GM19043 (cell line): ENCODE measurements around the gene SLC17A8.

ENCODE experiments used
- ATAC-seq: cut with Tn5 transposase; IDR thresholded peaks from one replicate; pipeline ENCODE4 v1.9.1; 2021; ENCODE audit warnings: low read depth; ENCODE audit not compliant: unreplicated experiment

The SLC17A8 gene

DNA sequence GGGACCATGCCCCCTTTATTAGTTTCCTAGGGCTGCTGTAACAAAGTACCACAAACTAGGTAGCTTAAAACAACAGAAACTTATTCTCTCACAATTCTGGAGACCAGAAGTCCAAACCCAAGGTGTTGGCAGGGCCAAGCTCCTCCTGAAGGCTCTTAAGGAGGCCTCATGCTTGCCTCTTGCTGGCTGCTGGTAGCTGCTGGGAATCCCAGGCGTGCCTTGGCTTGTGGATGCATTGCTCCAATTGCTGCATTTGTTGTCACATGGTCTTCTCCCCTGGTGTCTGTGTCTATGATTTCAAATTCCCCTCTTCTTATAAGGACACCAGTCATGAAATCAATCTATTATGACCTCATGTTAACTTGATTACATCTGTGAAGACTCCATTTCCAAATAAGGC, 11.2 kb downstream of the SLC17A8 start:
- ATAC-seq, result no peak

GRCh38 chr12:100371146-100371545, 14.3 kb downstream of the SLC17A8 start:
- ATAC-seq, result no peak

- no peak for ATAC-seq
Observed at GRCh38 chr12:100372853-100373640, 16.2 kb downstream of the SLC17A8 start.

DNA sequence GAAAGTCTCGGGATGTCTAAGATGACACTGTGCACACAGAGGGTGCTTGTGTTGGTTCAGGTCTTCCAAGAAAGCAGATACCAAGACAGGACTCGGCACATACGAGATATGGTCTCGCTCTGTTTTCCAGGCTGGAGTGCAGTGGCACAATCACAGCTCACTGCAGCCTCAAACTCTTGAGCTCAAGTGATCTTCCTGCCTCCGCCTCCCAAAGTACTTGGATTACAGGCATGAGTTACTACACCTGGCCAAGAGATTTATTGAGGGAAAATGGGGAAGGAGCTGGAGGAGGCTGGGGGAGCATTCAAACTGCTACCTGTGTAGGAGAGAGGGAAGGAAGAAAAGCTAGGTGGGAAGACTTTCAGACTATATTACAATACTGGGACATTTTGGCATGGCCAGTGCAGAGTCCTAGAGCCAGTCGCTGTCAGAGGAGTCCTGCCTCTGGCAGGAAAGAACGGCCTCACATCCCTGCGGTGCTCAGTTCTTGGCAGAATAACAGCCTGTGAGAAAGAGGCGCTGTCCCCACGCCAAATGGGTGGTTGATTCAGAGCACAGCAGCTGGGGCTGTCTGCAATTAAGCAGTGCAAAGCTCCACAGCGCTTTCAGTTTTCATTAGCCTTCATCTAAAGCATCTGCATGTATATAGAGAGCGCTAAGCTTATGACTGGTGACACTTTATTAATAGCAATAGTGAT, 18.3 kb downstream of the SLC17A8 start:
- no peak for ATAC-seq

DNA sequence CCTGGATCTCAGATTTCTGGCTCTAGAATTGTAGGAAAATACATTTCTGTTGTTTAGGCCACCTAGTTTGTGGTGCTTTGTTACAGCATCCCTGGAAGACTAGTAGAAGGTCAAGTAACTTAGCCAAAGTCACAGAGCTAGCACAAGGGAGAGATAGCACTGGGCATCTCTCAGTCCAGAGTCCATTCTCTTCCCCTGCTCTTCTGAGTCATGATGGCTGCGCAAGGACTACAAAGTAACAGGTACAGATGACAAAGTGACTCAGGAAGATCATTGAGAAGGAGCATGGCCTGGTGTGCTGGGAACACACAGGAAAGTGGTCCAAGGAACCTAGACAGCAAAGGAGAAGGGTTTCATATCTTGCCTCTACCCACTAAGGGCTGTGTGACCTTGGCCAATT, 19.3 kb downstream of the SLC17A8 start:
- ATAC-seq, result no peak

DNA sequence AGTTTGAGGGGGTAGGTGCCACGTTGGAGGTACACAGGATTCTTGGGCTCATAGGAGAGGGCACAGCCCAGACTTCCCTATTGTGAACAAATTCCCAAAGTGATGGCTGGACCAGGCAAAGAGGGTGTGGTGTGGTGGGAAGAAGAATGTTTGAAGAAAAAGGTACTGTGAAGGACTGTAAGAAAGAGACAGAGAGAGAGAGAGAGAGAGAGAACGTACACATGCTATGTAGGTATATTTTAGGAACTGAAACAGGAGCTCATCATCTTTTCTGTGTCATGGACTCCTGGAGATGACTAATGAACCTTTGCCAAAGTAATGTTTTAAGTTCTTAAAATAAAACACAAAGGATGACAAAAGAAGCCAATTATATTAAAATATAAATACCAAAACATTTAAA, 24.5 kb downstream of the SLC17A8 start:
- no peak for ATAC-seq

- ATAC-seq, result no peak
Observed at GRCh38 chr12:100382338-100382737, 25.5 kb downstream of the SLC17A8 start.

- no peak for ATAC-seq
Observed at GRCh38 chr12:100383586-100384558, 27.0 kb downstream of the SLC17A8 start.

GRCh38 chr12:100384559-100384935, 27.7 kb downstream of the SLC17A8 start:
- no peak for ATAC-seq

DNA sequence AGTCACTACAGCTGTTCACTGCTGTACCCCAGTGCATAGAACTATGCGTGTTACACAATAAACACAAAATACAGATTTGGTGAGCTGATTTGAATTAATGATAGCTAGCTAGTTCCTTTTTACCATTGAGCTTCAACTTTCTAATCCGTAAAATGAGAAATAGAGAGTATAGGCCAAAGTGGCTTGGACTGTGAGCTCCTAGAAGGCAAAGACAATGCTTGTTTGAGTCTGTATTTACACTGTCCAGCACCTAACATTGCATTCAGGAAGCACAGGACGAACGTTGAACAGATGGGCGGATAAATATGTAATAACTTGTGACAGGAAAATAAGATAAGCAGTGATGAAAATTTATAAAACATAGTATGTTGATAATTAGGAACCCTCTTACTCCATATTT, 31.5 kb downstream of the SLC17A8 start:
- no peak for ATAC-seq

DNA sequence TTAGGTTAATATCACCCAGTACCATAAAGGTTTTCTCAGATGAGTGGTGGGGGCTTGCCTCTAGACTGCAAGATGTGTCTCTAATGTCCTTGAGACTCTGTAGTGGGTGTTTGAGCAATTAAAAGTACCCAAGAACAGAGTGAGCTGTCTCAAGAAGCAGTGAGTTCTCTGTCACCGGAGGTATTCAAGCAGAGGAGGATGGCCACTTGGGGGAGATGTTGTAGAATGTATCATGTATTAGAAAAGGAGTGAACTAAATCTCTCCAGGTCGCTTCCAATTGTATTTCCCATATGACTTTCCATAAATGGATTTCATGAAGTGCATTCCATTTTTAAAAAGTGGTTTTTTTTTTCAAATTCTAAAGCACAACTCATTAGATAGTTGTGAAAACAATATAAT, 35.0 kb downstream of the SLC17A8 start:
- no peak for ATAC-seq

- no peak for ATAC-seq
Observed at GRCh38 chr12:100393200-100393599, 36.3 kb downstream of the SLC17A8 start.

DNA sequence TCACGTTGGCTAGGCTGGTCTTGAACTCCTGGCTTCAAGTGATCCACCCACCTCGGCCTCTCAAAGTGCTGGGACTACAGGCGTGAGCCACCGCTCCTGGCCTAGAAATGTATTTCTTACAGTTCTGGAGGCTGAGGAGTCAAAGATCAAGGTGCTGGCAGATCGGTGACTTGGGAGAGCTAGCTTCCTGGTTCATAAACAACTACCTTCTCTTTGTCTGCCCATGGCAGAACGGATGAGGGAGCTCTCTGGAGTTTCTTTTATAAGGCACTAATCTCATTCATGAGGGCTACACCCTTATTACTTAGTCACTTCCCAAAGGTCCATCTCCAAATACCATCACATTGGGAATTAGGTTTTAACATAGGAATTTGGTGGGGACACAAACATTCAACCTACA, 38.9 kb downstream of the SLC17A8 start:
- ATAC-seq, result no peak

GRCh38 chr12:100398307-100398706, 41.4 kb downstream of the SLC17A8 start:
- no peak for ATAC-seq

- no peak for ATAC-seq
Observed at GRCh38 chr12:100399095-100399494, 42.2 kb downstream of the SLC17A8 start.

DNA sequence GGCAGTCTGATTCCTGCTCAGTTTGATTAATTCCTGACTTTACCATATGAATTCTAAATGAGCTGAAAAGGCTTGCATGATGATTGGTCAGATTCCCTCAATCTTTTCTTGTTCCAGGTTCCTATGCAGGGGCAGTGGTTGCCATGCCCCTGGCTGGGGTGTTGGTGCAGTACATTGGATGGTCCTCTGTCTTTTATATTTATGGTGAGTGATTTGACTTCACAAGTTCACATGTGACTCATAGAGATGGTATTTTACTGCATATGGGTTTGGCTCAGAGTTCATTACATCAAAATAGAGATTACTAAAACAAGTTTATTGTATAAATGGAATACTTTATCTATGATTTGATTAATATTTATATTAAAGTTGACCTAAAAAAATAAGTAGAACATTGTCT, 44.8 kb downstream of the SLC17A8 start:
- ATAC-seq, result no peak

DNA sequence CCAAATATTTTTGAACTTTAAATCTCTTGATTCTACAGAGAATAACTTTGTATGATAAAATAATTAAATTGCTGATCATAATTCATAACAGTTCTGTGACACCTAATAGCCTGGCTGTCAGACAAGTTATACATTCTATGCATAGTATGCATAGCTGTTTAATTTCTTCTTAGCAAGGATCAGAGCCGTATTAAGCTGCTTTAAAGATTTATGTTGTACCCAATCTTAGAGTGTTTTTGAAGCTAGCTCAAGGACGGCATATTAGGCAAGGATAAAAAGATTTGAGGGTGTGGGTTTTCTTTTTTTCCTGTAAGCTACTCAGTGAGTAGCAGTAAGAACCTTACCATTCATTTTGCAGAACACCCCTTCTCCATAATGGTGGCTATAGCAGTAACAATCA, 45.9 kb downstream of the SLC17A8 start:
- no peak for ATAC-seq

DNA sequence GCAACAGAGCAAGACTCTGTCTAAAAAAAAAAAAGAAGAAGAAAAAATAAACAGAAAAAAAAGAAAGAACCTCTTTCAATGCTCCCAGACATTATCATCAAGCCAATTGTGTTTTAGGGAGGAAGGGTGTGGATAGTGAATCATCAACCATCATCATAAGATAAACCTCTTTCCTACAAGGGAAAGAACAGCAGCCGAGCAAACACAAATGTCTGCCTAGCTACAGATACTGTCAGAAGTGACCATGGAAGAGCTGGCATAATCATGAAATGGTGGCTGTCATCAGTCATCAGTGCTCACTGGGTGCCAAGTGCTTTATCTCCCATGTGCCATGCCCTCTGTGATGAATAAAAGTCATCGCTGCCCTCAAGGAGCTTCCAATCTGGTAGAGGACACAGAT, 46.6 kb downstream of the SLC17A8 start:
- ATAC-seq, result no peak

DNA sequence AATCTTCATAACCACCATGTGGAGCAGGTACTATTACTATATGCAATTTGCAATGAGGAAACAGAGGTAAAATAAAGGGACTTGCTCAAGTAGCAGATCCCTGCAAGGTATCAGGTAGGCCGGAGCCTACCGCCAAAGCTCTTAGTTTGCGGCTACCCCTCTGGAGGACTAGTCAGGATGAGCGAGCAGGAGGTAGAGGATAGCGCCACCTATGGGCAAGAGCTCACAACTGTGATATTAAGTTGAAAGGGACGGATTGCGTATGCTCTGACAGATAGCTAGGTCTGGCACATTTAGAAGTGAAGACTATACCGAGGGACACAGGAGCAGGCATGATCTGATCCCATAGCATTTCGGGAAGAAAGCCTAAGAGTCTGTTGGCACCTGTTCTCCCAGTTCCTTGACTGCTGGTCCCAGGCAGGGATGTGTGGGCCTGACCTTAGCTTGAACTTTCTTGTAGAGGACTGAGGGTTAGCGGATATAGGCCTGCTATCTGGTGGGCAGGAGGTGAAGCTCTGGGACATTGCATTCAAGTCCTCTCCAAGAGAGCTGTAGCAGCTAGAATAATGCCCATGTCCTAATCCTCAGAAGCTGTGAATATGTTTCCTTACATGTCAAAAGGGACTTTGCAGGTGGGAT, 48.0 kb downstream of the SLC17A8 start:
- ATAC-seq, result peak; percentile 74

DNA sequence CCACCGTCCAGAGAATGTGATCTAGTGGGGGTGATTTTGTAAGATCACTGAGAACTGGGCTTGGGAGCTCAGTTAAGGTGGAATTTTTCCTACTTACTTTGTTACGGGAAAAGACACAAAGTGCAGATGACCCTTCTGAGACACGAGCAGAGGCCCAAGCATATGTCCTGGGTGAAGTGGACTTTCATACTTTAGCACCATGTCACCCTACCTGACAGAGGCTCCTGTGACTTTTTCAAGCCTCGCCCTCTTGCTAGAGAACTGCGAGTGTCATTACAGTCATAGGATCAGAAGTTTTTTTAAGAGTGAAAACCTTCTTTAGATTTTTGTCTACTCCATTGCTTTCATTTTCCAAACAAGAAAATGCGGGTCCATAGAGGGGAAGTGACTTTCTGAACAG, 56.1 kb downstream of the SLC17A8 start:
- ATAC-seq, result no peak

DNA sequence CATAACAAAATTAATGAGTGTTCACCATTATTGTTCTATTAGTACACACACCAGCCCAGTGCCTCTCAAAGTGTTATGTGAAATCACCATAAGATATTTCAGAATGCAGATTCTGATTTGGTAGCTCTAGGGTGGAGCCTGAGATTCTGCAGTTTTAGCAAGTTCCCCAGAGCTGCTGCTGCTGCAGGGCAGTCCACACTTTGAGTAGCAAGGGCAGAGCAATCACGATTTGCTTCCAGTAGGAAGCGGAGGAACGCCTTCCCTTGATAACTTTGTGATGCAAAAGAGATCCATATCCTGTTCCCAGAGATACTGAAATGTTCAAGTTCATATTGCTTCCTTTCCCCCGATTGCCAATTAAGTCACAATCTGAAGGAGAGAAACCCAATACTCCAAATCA, 57.9 kb downstream of the SLC17A8 start:
- ATAC-seq, result no peak
